A549 treated with CORT108297 at 1 μM for 4 hours (cell line): ENCODE measurements around the gene LSM10. TPM values are rescaled to one million over a fixed set of nuclear protein-coding genes. Genes with fewer than 3 reads are reported as not detected.

Source experiments
- total RNA-seq: library from RNA; stranded (reverse); fragments of 200-300 nt; extraction: Qiagen RNA extraction; gene quantifications from 5 replicates; pipeline ENCODE4 v1.2.3, GENCODE V29; 2022

LSM10 gene
- total RNA-seq = 38.7 to 50.3 TPM (median 46.8 TPM) in 5 replicates

DNA sequence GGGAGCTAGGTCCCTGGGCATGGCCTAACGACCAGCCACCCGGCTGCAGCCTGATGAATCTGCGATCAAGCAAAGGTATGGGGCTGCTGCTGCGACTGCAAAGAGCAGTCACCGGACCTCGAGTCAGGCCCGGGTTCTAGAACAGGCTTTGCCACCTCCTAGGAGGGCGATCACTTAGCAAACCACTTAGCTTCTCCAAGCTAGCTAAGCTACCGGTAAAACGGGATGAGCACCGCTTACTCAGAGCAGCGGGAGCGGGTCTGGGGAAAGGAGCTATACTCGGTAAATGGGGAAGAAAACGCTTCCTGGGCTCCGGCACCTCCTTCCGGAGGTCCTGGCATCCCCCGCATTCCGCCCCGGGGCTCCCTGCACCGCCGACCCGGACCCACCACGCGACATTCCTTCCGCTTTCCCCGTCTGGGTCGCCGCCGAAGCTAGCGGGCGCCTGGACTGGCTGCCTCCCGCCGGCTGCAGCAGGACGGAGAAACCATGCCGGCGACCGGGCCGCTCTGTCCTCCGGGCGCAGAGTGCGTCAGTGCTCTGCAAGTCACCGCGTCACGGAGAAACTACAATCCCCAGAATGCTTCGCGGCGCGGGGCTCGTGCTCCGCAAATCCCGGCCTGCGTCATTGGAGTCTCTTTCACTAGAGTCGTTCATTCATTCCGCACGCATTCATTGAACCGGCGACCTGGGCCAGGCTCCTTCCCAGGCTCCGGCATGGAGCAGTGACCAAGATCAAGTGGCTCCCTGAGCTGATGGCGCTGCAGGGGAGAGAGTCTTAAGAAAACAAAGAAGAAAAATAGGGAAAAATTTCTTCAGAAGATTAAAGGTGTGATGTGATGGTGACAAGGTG lies at the start of gene LSM10:
LSM10 (minus strand) TSS at position 531 of the 853 bp plus-strand sequence. CDS start 3,779 bp downstream, outside the sequence.

GRCh38 chr1:36385410-36386264 lies 12.1 kb downstream of the LSM10 start, which contains the start of gene STK40:
STK40 (minus strand) TSS chr1:36385924; CDS start chr1:36361332, 24,592 bp downstream.

Other genes starting within 250 kb of the LSM10 start
- gene TRAPPC3, start 248.4 kb downstream of the LSM10 start, total RNA-seq = 71.5 to 77.6 TPM (median 75.8 TPM) in 5 replicates
- gene MAP7D1, start 241.7 kb downstream of the LSM10 start, total RNA-seq = 120 to 127 TPM (median 124 TPM) in 5 replicates
- 52.4 to 66.8 TPM (median 56.7 TPM) in 5 replicates for gene THRAP3, start 173.5 kb downstream of the LSM10 start, total RNA-seq
- 1.6 to 2.5 TPM (median 1.9 TPM) in 5 replicates for gene SH3D21, start 91.5 kb downstream of the LSM10 start, total RNA-seq
- 10.5 to 24.4 TPM (median 21.8 TPM) in 5 replicates for gene EVA1B, start 74.3 kb downstream of the LSM10 start, total RNA-seq
- gene STK40, start 12.0 kb downstream of the LSM10 start, total RNA-seq = 9.4 to 11.8 TPM (median 11.3 TPM) in 5 replicates
- 4.9 to 7.0 TPM (median 5.9 TPM) in 5 replicates for gene OSCP1, start 52.5 kb upstream of the LSM10 start, total RNA-seq
- 72.0 to 87.4 TPM (median 81.7 TPM) in 5 replicates for gene MRPS15, start 66.5 kb upstream of the LSM10 start, total RNA-seq
- gene CSF3R, start 85.0 kb upstream of the LSM10 start, total RNA-seq = not detected in 5 replicates